Measurements from ENCODE around the gene KCTD12. TPM values are rescaled to one million over a fixed set of nuclear protein-coding genes. Genes with fewer than 3 reads are reported as not detected.
"Not testable (repeated sequence)": the region's sequence is repeated elsewhere in the genome, so short reads cannot be mapped to it uniquely, and the experiment has no call there.

KCTD12 gene
- total and polyA plus RNA-seq, 10 donors, result 13.4 to 164 (median 82.5) TPM

DNA sequence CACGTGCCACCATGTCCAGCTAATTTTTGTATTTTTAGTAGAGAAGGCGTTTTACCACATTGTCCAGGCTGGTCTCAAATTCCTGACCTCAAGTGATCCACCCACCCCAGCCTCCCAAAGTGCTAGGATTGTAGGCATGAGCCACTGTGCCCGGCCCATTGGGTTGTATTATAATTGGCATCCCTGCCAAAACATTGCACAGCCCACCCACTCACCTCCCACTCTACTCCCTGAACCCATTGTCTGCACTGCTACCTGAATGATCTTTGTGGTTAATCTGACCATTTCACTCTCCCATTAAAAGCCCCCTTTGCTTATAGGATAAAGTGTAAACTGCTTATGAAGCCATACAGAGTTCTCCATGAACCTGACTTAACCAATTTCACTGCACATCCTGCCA lies 26.3 kb upstream of the KCTD12 start:
- no peak overlapping the region for H3K27ac ChIP-seq
- WGBS, 5 donors, result 73 to 94% (median 89%) methylated on average over 3 of the region's 3 CpGs
- no peaks in the 10 kb centered on the region for H3K9me3 ChIP-seq
- H3K4me3 ChIP-seq, result no peak overlapping the region
- no peaks in the 10 kb centered on the region for H3K4me1 ChIP-seq
- peaks cover 0 to 5% (median 0%) of the 10 kb centered on the region in 7 donors for H3K27me3 ChIP-seq (replicated peaks in 1 of 7)
- H3K36me3 ChIP-seq, result no peaks in the 10 kb centered on the region
- intact Hi-C loops (cut with DNase I; ENCODE audit: low total_unique reads), result no loop called here
- DNase-seq, result no peak
- TF ChIP-seq POLR2AphosphoS5 (IDR thresholded peaks at IDR 0.05) (no peak), CTCF (IDR thresholded peaks at IDR 0.05 in 8 of 11, conservative IDR thresholded peaks at IDR 0.05 in 3 of 11) (no peak), POLR2A (IDR thresholded peaks at IDR 0.05) (no peak)

GRCh38 chr13:76904507-76904906 lies 18.3 kb upstream of the KCTD12 start:
- TF ChIP-seq POLR2A (IDR thresholded peaks at IDR 0.05) (no peak), CTCF (IDR thresholded peaks at IDR 0.05 in 8 of 11, conservative IDR thresholded peaks at IDR 0.05 in 3 of 11) (no peak), POLR2AphosphoS5 (IDR thresholded peaks at IDR 0.05) (no peak)
- no peak overlapping the region for H3K27ac ChIP-seq
- no peak for DNase-seq
- H3K27me3 ChIP-seq (replicated peaks in 1 of 7), result peaks cover 0 to 9% (median 0%) of the 10 kb centered on the region in 7 donors
- WGBS, 5 donors, result 43 to 70% (median 67%) methylated on average over 2 of the region's 2 CpGs
- H3K9me3 ChIP-seq, result peaks cover 0 to 5% (median 1%) of the 10 kb centered on the region in 8 donors
- peaks cover 0 to 8% (median 2%) of the 10 kb centered on the region in 6 donors for H3K4me1 ChIP-seq
- intact Hi-C loops (cut with DNase I; ENCODE audit: low total_unique reads), result loop anchor here (5.0 to 10.0 kb wide), 2 partner anchors 240 to 1027 kb away; no protein-coding TSS in a partner anchor
- no peak overlapping the region for H3K4me3 ChIP-seq
- no peaks in the 10 kb centered on the region for H3K36me3 ChIP-seq

DNA sequence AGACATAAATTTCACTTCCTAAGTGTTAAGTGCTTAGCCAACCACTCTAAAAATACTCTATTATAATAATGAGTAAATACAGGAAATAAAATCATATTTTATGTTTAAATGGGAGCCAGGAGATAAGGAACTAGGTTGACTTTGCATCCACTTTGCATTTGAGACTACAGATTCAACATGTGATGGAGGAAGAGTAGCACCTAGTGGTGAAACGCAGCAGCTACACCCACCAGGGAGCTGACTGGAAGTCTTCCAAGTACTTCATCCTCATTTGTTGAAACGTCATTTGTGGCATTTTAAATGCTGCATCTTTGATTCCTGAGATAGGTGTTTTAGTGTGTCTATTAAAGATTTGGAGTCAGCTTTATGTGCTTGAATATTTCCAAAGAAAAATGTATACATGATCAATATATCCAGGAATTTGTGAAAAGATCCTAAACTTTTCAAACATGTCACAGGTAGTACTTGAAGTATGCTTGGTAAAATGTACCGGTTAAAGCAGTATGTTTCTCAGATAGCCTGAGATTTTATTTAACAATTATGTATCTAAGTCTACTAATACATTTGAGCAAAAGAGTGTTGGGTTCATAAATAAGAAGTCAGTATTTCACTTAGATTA lies 17.4 kb upstream of the KCTD12 start:
- 24 to 29% (median 27%) methylated on average over 3 of the region's 3 CpGs for WGBS, 5 donors
- no peak overlapping the region for H3K27ac ChIP-seq
- peak; percentile 83 for DNase-seq
- H3K27me3 ChIP-seq (replicated peaks in 1 of 7), result peaks cover 0 to 9% (median 0%) of the 10 kb centered on the region in 7 donors
- intact Hi-C loops (cut with DNase I; ENCODE audit: low total_unique reads), result loop anchor here (5.0 to 10.0 kb wide), 2 partner anchors 239 to 1026 kb away; no protein-coding TSS in a partner anchor
- peaks cover 0 to 14% (median 10%) of the 10 kb centered on the region in 8 donors for H3K9me3 ChIP-seq
- H3K36me3 ChIP-seq, result no peaks in the 10 kb centered on the region
- peaks cover 0 to 8% (median 2%) of the 10 kb centered on the region in 6 donors for H3K4me1 ChIP-seq
- H3K4me3 ChIP-seq, result no peak overlapping the region
- TF ChIP-seq CTCF (IDR thresholded peaks at IDR 0.05 in 8 of 11, conservative IDR thresholded peaks at IDR 0.05 in 3 of 11), result peak; percentile 91 to 98 (median 95)
- no peak for TF ChIP-seq POLR2AphosphoS5 (IDR thresholded peaks at IDR 0.05)
- no peak for TF ChIP-seq POLR2A (IDR thresholded peaks at IDR 0.05)

DNA sequence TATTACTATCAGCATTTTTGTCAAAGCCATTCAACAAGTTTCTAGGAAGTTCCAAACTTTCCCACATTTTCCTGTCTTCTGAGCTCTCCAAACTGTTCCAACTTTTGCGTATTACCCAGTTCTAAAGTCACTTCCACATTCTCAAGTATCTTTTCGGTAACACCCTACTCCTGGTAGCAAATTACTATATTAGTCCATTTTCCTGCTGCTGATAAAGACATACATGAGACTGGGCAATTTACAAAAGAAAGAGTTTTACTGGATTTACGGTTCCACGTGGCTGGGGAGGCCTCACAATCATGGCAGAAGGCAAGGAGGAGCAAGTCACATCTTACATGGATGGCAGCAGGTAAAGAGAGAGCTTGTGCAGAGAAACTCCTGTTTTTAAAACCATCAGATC lies 12.9 kb upstream of the KCTD12 start:
- H3K36me3 ChIP-seq; DNase-seq; H3K27me3 ChIP-seq (replicated peaks in 1 of 7); H3K4me3 ChIP-seq; H3K27ac ChIP-seq; intact Hi-C loops (cut with DNase I; ENCODE audit: low total_unique reads): not testable (repeated sequence)
- peaks cover 0 to 24% (median 15%) of the 10 kb centered on the region in 8 donors for H3K9me3 ChIP-seq
- H3K4me1 ChIP-seq, result peaks cover 0 to 19% (median 2%) of the 10 kb centered on the region in 6 donors
- WGBS, 5 donors, result 87 to 96% (median 90%) methylated on average over 4 of the region's 4 CpGs

DNA sequence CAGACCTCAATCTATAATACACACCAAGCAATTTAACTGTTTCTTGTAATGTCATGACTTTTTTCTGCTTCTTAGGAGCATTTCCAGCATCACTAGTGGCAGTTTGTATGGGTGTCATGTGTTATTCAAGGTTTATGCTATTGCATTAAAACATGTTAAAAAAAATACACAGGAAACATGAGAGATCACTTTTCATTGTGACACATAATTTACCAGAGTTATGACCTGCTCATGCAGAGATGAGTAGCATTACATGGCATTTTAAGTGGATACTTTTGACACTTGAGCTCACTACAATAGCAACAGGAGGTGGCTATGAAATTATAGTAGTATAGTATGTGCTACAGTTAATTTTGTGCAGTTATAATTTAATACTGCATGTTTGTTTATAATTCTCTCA lies 11.0 kb upstream of the KCTD12 start:
- intact Hi-C loops (cut with DNase I; ENCODE audit: low total_unique reads); DNase-seq; H3K27ac ChIP-seq; H3K4me3 ChIP-seq; H3K36me3 ChIP-seq; H3K27me3 ChIP-seq (replicated peaks in 1 of 7): not testable (repeated sequence)
- Histone ChIP-seq H3K4me1 (peaks cover 0 to 11% (median 0%) of the 10 kb centered on the region in 6 donors), H3K9me3 (peaks cover 0 to 24% (median 15%) of the 10 kb centered on the region in 8 donors)
